KOPT-K1 (cell line): ENCODE results near the gene AKR1E2.

Experiments used
- H3K27ac ChIP-seq: fragments of 200-600 bp; sonication (generic); 2 replicates; pipeline ENCODE4 v1.5.1; 2016; ENCODE audit warnings: antibody characterized with exemption, mild to moderate bottlenecking, low read depth, low read length; ENCODE audit not compliant: poor library complexity, severe bottlenecking
- H3K36me3 ChIP-seq: fragments of 200-600 bp; sonication (generic); 2 replicates; pipeline ENCODE4 v1.5.1; 2017; ENCODE audit warnings: antibody characterized with exemption, mild to moderate bottlenecking, low read length, moderate library complexity; ENCODE audit not compliant: insufficient read depth
- H3K9me3 ChIP-seq: fragments of 200-600 bp; sonication (generic); 2 replicates; pipeline ENCODE4 v1.5.1; 2017; ENCODE audit warnings: antibody characterized with exemption, low read length, mild to moderate bottlenecking; ENCODE audit not compliant: insufficient read depth, poor library complexity, severe bottlenecking

AKR1E2 gene

DNA sequence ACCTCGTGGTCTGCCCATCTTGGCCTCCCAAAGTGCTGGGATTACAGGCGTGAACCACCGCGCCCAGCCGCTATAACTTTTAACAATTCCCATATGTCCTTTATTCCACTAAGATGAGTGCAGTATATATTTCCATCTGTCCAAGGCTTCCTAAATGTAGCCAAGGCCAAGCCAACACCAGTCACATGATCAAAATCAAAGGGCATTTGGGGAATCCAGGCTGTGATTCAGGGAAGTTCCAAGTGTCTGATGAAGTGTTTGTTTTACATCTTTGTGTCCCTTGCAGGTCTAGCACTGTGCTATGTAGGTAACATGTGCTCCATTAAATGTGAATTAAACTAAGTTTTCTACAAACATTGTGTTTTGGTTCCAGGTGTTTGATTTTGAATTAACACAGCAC lies 20.8 kb downstream of the AKR1E2 start:
- Histone ChIP-seq H3K9me3 (no peaks in the 10 kb centered on the region), H3K36me3 (no peaks in the 10 kb centered on the region), H3K27ac (no peak overlapping the region)

DNA sequence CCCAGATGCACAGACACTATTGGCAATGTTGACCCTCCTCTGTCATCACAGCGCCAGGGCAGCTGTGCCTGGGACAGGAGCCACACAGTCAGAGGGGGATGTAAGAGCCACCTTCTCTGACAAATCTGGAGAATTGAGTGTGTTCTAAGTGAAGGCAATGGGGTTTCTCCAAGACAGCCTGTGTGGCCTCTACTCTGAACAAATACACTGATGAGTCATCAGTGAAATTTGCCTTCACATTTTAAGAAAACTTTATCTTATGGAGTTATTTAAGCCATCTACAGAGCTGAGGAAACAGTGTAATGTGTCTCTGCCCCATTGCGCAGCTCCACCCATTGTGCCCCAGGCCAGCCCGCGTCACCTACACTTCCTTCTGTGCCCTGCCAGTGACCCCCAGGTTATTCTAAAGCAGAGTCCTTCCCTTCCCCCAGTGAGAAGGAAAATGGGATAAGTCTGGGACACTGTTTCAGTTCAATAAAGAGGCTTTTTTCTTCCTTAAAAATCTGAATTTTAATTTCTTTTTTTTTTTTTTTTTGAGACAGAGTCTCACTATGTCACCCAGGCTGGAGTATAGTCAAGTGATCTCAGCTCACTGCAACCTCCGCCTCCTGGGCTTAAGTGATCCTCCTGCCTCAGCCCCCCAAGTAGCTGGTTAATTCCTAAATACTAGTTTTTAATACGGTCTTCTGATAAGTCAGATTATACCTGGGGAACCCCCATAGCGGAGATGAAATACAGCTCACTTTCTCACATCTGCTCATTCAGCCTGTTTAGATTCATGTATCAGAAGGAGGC lies 21.8 kb downstream of the AKR1E2 start:
- H3K9me3 ChIP-seq: no peaks in the 10 kb centered on the region
- no peaks in the 10 kb centered on the region for H3K36me3 ChIP-seq
- H3K27ac ChIP-seq: no peak overlapping the region

DNA sequence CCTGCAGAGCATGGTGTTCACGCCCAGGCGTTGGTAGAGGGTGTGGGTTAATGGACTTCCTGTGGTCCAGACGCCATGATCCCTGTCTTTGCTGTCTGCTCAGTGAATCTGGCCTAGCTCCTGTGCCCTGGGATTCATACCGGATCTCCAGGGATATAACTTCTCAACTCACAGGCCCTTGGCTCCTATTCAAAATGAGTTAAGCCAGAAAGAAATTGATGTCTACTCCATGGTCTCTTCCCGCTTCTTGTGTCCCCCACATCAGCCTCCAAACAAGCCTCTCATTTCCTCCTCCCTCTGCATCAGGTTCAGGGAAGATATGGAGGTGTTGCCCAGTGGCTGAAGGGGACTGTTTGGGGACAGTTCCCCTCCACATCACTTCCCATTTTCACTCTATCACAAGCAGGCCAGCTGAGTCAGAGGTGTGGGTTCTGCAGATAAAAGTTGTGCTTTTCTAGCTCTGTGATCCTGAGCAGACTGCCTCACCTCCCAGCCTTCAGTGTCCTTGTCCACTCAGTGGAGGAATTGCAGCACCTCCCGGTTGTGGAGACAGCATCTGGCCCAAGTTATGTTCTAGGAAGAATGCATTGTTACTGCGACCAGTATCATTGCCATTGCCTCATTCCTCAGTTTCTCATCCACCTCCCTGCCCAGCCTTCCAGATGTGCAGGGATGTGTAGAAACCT lies 22.5 kb downstream of the AKR1E2 start:
- Histone ChIP-seq H3K9me3 (no peaks in the 10 kb centered on the region), H3K36me3 (no peaks in the 10 kb centered on the region), H3K27ac (no peak overlapping the region)

DNA sequence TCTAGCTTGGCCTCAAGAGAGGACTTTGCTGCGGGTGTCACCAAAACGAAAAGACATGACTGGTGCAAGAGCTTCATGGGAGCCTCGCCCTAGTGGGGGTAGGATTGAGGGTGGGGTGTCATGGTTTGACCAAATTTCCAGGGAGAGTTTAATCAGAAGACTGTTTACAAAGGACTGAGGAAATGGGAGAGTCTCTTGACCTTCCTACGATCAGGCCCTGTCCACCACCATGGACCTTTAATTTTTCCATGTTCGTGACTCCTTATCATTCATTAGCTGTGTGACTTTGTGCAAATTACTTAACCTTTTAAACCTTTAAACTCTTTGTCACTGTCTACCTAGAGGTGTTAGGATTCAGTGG lies 23.0 kb downstream of the AKR1E2 start:
- H3K36me3 ChIP-seq: no peaks in the 10 kb centered on the region
- no peaks in the 10 kb centered on the region for H3K9me3 ChIP-seq
- no peak overlapping the region for H3K27ac ChIP-seq

DNA sequence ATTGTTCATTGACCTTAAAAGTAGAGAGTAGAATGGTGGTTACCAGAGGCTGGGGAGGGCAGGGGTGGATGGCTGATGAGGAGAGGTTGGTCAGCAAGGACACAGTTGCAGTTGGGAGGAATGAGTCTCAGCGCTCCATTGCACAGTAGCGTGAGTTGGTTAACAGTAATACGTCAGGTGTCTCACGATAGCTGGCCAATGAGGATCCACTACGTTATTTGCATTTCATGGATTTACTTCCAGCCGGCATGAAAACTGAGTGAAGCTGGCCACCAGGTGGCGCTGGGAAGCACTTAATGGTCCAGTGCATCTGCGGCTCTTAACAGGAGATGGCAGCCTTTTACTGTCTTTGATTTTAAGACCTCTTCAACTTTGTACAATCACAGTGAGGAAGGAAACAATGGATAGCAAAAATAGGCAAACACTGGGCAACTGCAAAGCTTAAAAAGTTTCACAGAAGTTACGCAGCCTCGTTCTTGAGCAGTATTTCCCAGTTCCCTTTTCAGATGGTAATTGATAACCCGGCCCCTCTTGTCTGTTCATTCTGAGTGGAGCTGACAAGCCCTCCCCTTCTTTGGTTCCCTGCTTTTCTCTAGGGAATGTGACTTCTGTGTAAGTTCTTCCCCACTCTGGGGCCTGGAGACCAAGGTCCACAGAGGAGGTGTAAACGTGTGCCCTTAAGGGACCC lies 23.7 kb downstream of the AKR1E2 start:
- H3K36me3 ChIP-seq: no peaks in the 10 kb centered on the region
- H3K27ac ChIP-seq: no peak overlapping the region
- H3K9me3 ChIP-seq: no peaks in the 10 kb centered on the region

DNA sequence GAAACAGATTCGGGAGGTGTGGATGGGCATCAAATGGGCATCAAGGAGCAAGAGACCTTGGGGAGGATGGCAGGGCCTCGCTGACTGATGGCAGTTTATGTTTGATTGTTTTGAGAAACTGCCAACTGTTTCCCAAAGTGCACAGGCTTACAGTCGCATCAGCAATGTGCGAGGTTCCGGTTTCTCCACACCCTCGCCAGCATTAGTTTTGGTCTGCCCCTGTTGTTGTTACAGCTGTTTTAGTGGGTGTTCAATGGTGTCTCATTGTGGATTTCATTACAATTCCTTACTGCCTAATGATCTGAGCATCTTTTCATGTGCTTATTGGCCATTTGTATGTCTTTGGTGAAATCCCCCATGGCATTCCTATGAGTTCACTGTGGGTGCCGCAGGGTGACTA lies 24.4 kb downstream of the AKR1E2 start:
- Histone ChIP-seq H3K36me3 (no peaks in the 10 kb centered on the region), H3K27ac (no peak overlapping the region), H3K9me3 (no peaks in the 10 kb centered on the region)

DNA sequence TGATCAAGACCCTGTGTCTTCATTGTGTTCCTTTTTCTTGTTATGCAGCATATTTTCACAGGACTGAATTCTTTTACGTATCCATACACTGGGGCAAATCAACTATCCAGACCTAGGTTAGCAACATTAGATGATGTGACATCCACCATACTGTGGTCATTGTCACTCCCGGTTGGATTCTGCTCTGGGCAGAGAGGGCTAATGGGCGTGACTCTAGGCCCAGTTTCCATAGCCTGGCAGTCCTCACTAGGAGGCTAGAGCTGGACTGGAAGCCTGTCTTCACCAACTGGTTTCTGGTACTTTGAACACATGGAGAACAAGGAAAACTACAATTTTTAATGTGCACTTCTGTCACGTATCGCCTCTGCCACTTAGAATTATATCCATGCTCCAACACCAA lies 25.2 kb downstream of the AKR1E2 start:
- no peak overlapping the region for H3K27ac ChIP-seq
- no peaks in the 10 kb centered on the region for H3K9me3 ChIP-seq
- H3K36me3 ChIP-seq: no peaks in the 10 kb centered on the region

DNA sequence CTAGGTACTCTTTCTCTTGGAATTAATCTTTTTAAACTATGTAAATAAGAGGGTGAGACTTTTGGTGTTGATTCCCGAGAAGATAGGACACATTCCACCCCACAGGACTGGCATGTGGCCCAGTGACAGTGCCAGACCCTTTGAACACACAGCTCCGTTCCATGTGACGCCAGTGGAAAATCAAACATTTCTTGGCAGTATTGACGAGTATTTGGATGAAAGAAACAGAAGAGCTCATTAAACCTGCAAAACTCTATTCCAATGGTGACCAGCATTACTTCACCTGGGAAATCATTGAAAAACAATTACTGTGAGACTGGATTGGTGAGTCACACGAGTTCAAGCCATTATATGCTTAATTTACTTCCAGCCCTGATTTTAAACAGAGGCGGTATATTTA lies 25.8 kb downstream of the AKR1E2 start:
- Histone ChIP-seq H3K36me3 (no peaks in the 10 kb centered on the region), H3K9me3 (no peaks in the 10 kb centered on the region), H3K27ac (no peak overlapping the region)

DNA sequence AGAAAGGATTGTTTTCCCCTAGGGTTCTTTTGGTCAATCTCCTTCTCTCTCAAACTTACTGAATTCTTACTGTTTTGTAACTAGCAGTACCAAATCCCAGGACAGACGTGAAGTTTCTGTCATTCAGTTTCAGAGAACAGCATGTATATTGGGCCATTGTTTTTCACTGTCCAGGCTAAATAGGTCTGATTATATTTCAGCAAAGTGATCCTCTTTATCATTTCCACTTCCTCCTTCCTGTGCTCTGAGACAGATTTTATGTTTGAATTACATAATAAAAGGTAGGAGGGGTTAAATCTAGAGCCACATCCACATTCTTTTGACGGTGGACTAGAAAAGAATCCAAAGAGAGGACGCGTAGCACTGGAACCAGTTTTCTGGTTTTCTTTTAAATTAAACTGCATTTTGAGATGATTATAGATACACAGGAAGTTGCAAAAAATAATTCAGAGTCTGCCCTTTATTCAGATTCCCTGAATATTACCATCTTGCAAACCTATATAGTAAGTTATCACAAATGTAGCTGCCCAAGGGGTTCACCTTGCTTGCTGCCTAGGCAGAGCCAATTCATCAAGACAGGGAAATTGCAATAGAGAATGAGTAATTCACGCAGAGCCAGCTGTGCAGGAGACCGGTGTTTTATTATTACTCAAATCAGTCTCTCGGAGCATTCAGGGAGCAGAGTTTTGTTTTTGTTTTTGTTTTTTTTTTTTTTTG lies 40.1 kb downstream of the AKR1E2 start:
- Histone ChIP-seq H3K9me3 (no peaks in the 10 kb centered on the region), H3K36me3 (no peaks in the 10 kb centered on the region), H3K27ac (no peak overlapping the region)

DNA sequence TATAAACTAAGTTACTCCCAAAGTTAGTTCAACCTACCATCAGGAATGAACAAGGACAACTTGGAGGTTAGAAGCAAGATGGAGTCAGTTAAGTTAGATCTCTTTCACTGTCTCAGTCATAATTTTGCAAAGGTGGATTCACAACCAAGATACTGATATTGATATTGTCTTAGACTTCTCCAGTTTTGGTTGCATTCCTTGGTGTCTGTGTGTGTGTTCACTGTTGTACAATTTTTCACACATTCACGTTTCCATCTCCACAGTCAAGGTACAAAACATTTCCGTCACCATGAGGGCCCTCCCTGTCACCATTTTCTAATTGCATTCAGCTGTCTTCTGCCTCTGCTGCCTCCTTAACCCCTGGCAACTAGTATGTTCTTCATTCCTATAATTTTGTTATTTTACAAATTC lies 41.1 kb downstream of the AKR1E2 start:
- H3K27ac ChIP-seq: no peak overlapping the region
- no peaks in the 10 kb centered on the region for H3K36me3 ChIP-seq

DNA sequence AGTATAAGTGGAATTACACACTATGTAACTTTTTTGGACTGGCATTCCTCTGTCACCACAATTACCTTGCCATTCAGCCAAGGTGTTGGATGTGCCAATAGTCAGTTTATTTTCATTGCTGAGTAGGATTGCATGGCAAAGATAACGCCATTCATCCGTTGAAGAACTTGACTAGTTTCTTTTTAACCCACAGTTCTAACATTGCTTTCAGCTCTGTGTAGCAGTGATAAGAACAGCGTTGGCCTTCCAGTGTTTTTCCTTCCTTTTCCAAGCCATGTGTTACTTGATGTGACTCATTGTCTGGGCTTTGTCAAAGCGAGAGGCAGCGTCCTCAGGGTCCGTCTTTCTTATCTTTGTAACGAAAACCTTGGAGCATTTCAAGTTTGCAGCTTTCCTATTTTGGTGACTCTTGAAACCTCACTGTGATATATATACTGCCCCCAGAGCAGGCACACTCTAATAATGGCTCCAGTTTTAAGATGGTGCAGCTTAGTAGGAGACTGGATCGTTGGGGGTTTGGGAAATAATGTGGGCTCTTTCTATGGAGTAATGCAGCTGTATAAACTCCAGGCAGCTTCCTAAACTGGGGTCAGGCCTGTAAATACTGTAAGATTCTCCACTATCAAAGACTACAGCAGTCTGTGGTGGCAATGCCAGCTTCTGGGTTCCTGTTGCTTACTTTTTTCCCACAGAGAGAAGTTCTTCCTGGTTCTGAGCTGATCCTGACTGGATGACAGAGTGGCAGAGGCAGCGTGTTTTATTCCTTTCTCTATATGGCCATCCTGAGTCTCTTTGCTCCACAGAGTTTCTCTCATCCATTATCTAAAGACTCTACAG lies 41.7 kb downstream of the AKR1E2 start:
- Histone ChIP-seq H3K27ac (no peak overlapping the region), H3K36me3 (no peaks in the 10 kb centered on the region), H3K9me3 (no peaks in the 10 kb centered on the region)

More for the DNA sequence above, 41.1 kb downstream of the AKR1E2 start:
- no peaks in the 10 kb centered on the region for H3K9me3 ChIP-seq

DNA sequence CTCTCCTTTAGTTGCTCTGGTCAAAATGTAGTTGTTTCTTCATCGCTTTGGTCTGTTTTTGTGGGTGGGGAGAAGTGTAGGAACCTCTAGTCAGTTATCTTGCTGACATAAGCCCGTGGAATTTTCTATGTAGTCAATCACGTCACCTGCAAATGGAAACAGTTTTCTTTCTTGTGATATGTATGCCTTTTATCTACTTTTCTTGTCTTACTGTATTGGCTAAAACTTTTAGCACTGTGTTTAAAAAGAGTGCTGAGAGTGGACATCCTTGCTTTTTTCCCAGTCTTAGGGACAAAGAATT lies 42.3 kb downstream of the AKR1E2 start:
- Histone ChIP-seq H3K9me3 (no peaks in the 10 kb centered on the region), H3K27ac (no peak overlapping the region), H3K36me3 (no peaks in the 10 kb centered on the region)

DNA sequence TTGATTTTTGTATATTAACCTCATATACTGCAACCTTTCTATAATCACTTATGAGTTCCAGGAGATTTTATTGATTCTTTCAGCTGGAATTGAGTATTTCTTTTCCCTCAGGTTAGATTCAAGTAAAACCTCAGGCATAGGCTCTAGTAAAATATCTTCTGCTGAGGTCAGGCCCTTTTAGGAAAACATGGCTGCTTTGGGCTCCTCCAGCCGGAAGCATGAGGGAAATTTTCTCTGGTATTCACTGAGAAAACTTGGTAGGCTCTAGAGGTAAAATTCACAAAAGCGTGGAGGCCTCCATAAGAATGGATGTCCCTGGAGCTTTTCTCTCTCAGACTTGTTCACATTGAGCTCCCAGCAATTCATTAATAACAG lies 56.7 kb downstream of the AKR1E2 start:
- no peaks in the 10 kb centered on the region for H3K36me3 ChIP-seq
- H3K9me3 ChIP-seq: no peaks in the 10 kb centered on the region
- H3K27ac ChIP-seq: no peak overlapping the region

DNA sequence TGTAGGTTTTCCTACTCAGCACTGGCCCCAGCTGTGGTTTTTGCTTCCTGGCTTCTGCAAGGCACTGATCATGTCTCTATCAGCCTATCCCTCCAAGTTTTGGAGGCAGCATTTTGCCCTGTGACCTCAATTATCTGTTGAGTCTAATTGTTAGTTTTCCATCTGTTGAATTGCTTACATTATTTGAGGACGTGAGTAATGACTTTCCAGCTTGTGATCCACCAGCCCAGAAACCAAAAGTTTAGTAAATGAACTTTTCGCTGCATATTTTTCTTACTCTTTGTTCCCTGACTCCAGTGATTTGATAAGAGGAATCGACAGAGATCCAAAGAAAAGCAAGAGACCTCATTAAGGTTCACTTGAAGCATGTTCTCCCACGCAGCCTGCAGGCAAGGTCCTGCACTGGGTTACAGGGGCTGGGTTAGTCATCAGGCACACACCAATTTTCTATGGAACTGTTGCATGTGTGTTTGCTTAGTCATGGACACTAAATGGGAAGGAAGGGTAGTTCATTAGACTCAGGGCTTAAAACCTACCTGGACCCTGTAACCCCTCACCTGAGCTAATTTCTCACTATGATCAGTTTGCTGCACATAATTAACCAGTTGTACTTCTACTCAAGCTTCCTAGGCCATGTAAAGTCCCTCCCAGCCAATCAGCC lies 57.2 kb downstream of the AKR1E2 start:
- no peak overlapping the region for H3K27ac ChIP-seq

More for the DNA sequence above, 57.2 kb downstream of the AKR1E2 start:
- Histone ChIP-seq H3K36me3 (no peaks in the 10 kb centered on the region), H3K9me3 (no peaks in the 10 kb centered on the region)
